ENCODE results near the gene PTPA. TPM values are rescaled to one million over a fixed set of nuclear protein-coding genes. Genes with fewer than 3 reads are reported as not detected.

Gene PTPA
- total and polyA plus RNA-seq, 9 of the 15 experiments (the other 6 are each of a cell fraction or from before 2014, with no cell fraction given), result 1.7 to 121 (median 72.6) TPM

GRCh38 chr9:129174102-129174723 is 63.0 kb downstream of the PTPA start (continued):
- 0 out of 2 replicates have a peak, but pooled peaks have one; percentile 62 for TF ChIP-seq ZNF609 (CRISPR knock-in tag; IDR thresholded peaks at IDR 0.05; ENCODE audit: borderline replicate concordance)
- TF ChIP-seq ZFX (CRISPR knock-in tag; IDR thresholded peaks at IDR 0.05), result peak; percentile 49; the same call in 1 of the 2 replicates
- peak; percentile 62 for TF ChIP-seq CTCFL (IDR thresholded peaks at IDR 0.05; ENCODE audit: borderline replicate concordance, insufficient read depth, low read depth, low read length, poor library complexity, severe bottlenecking)
- no peak for TF ChIP-seq CBFA2T3 (IDR thresholded peaks at IDR 0.05)
- peak; percentile 76 for TF ChIP-seq DEAF1 (CRISPR knock-in tag; IDR thresholded peaks at IDR 0.05)
- TF ChIP-seq CREB3 (tag; conservative IDR thresholded peaks at IDR 0.05; ENCODE audit: low read depth), result no peak
- 0 out of 2 replicates have a peak, but pooled peaks have one; percentile 56 for TF ChIP-seq KAT7 (CRISPR knock-in tag; IDR thresholded peaks at IDR 0.05; ENCODE audit: borderline replicate concordance)
- 0 out of 2 replicates have a peak, but pooled peaks have one; percentile 36 for TF ChIP-seq E2F1 (CRISPR knock-in tag; IDR thresholded peaks at IDR 0.05)
- TF ChIP-seq THAP7 (CRISPR knock-in tag; IDR thresholded peaks at IDR 0.05), result 0 out of 2 replicates have a peak, but pooled peaks have one; percentile 18
- TF ChIP-seq ZNF408 (CRISPR knock-in tag; IDR thresholded peaks at IDR 0.05; ENCODE audit: low read depth), result no peak
- no peak for TF ChIP-seq DPF2 (IDR thresholded peaks at IDR 0.05)
- no peak for TF ChIP-seq TAL1 (IDR thresholded peaks at IDR 0.05)
